Lung microvascular endothelial cell (primary cell): ENCODE results near the gene SMCO1. TPM values are rescaled to one million over a fixed set of nuclear protein-coding genes. Genes with fewer than 3 reads are reported as not detected.
"Not testable (repeated sequence)": the region's sequence is repeated elsewhere in the genome, so short reads cannot be mapped to it uniquely, and the experiment has no call there.

Experiments
- DNase-seq, 2 donors: peaks; one replicate each; pipeline versions ENCODE4 v3.0.0 to v3.0.0-alpha.2; 2010; ENCODE audit warnings: low read depth in 2 of 2
- total RNA-seq: library from RNA; depleted of rRNA; stranded (reverse); fragments of >200 nt; gene quantifications from 2 replicates; pipeline ENCODE4 v1.2.1, GENCODE V29; 2014

Gene SMCO1
- total RNA-seq = not detected in 2 replicates

DNA sequence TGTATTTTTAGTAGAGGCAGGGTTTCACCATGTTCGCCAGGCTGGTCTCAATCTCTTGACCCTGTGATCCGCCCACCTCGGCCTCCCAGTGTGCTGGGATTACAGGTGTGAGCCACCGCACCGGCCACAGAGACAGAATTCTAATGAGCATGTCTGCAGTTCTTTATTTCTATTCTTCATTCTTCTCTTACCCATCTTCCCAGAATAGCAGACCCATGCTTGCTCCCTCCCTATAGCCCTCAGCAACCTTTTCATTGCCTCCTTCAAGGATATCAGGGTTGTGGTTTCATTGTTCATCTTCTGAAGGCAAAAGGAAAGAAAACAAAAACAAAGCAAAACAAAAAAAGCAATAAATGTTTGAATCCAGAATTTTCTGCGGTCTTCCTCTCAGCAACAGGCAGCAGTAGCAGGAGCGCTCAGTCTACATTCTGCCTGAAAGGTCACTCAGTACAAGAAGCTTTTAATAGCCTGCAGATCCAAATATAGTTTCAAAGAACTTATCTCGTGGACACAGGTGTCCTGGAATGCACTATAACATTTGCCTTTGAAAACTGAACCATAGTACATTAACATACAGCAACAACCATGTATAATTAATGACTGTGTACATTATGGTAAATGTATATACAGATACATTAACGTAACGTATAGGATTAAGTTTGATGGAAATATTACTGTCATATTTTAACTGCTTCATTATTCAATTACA is at the start of gene SMCO1:
TSS of gene SMCO1 (minus strand) at position 434 of the 709 bp plus-strand sequence. CDS start at position 297, 137 bp downstream.
- DNase-seq = no peak

- DNase-seq = peak; percentile 56 to 82
These were observed 48.6 kb upstream of the SMCO1 start for GRCh38 chr3:196563721-196564225.

GRCh38 chr3:196559826-196560225 is 44.7 kb upstream of the SMCO1 start:
- DNase-seq = no peak

- no peak for DNase-seq
These were observed 43.3 kb upstream of the SMCO1 start for GRCh38 chr3:196558476-196558875.

DNA sequence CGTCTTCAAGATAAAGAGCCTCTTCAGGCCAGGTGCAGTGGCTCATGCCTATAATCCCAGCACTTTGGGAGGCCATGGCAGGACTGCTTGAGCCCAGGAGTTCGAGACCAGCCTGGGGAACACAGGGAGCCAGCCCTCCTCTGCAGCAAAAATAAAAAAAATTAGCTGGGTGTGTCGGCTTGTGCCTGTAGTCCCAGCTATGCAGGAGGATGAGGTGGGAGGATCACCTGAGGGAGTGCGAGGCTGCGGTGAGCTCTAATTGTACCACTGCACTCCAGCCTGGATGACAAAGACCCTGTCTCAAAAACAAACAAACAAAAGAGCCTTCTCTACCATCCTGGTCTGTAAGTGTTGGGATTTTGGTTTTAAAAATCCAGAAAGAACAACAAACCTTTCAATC is 42.1 kb upstream of the SMCO1 start:
- no peak for DNase-seq

DNA sequence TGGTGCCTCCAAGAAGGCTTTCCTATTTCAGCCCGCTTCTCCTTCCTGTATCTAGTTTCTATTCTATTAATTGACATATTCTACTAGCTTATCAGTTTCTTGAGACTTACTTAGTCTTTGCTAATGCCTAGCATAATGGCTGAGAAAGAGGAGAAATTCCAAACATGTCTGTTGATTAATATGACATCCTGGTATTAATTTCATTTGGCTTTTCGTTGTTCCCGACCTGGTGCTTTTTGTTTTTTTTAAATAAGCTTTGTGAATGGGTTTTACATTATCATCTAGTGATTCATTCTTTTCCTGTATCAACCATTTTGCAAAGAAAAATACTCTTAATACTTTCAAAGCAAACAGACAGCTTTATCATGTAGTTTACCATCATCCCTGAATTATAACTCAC is 40.1 kb upstream of the SMCO1 start:
- peak; percentile 25 to 27 for DNase-seq

DNA sequence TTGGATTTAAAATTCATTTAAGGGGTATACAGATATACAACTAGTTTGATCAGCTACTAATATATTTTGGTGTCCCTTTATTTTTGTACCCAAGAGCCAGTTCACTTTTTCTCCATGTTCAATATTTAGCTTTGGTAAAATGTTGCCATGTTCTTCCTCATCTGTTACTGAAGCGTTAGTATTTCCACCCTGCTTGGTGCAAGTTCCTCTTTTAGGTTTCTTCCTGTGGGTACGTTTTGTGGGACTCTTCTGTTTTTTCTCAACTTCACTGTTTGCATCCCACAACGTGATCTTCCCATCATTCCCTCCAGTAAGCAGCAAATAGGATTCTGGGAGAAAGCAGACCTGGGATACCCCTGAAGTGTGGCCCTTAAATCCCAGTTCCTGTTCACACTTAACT is 39.1 kb upstream of the SMCO1 start:
- DNase-seq = no peak

- DNase-seq = no peak
These were observed 38.4 kb upstream of the SMCO1 start for GRCh38 chr3:196553551-196553950.

GRCh38 chr3:196552253-196552652 is 37.1 kb upstream of the SMCO1 start:
- no peak for DNase-seq

DNA sequence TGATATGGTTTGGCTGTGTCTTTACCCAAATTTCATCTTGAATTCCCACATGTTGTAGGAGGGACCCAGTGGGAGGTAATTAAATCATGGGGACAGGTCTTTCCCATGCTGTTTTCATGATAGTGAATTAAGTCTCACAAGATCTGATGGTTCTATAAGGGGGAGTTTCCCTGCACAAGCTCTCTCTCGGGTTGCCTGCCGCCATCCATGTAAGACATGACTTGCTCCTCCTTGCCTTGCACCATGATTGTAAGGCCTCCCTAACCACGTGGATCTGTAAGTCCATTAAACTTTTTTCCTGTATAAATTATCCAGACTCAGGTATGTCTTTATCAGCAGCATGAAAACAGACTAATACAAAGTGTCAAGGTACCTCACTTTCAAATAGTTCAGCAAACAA is 35.0 kb upstream of the SMCO1 start:
- DNase-seq = not testable (repeated sequence)

DNA sequence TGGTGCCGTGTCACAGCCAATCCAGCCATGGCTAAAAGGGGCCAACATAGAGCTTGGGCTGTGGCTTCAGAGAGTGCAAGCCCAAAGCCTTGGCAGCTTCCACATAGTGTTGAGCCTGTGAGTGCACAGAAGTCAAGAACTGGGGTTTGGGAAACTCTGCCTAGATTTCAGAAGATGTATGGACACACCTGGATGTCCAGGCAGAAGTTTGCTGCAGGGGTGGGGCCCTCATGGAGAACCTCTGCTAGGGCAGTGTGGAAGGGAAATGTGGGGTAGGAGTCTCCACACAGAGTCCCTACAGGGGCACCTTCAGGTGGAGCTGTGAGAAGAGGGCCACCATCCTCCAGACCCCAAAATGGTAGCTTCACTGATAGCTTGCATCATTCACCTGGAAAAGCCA is 34.2 kb upstream of the SMCO1 start:
- not testable (repeated sequence) for DNase-seq

GRCh38 chr3:196547067-196547466 is 31.9 kb upstream of the SMCO1 start:
- no peak for DNase-seq

GRCh38 chr3:196546537-196546936 is 31.4 kb upstream of the SMCO1 start:
- DNase-seq = no peak

GRCh38 chr3:196544491-196544992 is 29.4 kb upstream of the SMCO1 start:
- DNase-seq = no peak

GRCh38 chr3:196541684-196542445 is 26.7 kb upstream of the SMCO1 start:
- no peak for DNase-seq

GRCh38 chr3:196537319-196537984 is 22.3 kb upstream of the SMCO1 start:
- peak; percentile 19 to 43 for DNase-seq

DNA sequence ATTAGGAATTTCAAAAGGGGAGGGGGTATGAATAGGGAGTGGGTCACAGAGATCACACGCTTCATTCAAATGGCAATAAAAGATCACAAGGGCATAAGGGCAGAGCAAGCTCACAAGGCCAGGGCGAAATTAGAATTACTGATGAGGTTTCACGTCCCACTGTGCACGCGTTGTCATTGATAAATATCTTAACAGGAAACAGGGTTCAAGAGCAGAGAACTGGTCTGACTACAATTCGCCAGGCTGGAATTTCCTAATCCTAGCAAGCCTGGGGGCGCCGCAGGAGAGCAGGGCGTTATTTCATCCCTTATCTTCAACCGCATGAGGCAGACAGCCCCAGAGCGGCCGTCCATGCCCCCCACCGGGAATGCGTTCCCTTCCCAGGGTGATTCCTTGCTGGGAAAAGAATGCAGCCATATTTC is 18.1 kb upstream of the SMCO1 start:
- no peak for DNase-seq

DNA sequence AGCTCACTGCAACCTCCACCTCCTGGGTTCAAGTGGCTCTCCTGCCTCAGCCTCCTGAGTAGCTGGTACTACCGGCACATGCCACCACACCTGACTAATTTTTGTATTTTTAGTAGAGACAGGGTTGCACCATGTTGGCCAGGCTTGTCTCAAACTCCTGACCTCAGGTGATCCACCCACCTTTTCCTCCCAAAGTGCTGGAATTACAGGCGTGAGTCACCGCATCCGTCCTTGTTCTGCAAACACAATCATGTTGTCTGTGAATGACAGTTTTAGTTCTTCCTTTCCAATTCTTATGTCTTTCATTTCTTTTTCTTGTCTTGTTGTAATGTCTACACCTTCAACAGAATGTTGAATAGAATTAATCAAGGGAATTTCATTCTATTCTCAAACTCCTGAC is 16.3 kb upstream of the SMCO1 start:
- no peak for DNase-seq

- peak; percentile 62 to 77 for DNase-seq
These were observed 13.6 kb upstream of the SMCO1 start for GRCh38 chr3:196528639-196529233.

GRCh38 chr3:196525141-196525540 is 10.0 kb upstream of the SMCO1 start:
- no peak for DNase-seq

- DNase-seq = peak; percentile 58 to 75
These were observed 9.4 kb upstream of the SMCO1 start for GRCh38 chr3:196524527-196524926.

DNA sequence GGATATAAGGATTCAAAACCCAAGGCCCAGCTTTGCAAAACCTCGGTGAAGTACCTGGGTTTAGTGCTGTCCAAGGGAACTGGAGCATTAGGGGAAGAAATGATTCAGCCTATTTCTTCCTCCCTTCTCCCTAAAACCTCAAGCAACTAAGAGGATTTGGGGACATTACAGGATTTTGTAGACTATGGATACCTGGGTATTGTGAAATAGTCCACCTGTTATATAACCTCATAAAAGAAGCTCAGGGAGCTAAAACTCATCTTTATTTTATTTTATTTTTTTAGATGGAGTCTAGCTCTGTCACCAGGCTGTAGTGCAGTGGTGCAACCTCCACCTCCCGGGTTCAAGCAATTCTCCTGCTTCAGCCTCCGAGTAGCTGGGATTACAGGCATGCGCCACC is 8.7 kb upstream of the SMCO1 start:
- DNase-seq = no peak
